SK-N-SH treated with all-trans-retinoic acid at 6 μM for 48 hours (cell line): ENCODE measurements around the gene ATRNL1.

ENCODE experiments used
- ATAC-seq: fragments of 200-7000 bp; cut with Tn5 transposase; 3 replicates; pipeline ENCODE4 v1.9.1; 2020; ENCODE audit warnings: mild to moderate bottlenecking, moderate library complexity
- ARNTL ChIP-seq: fragments of 450-650 bp; formaldehyde crosslinking; IDR thresholded peaks from 2 replicates; pipeline ENCODE4 v1.5.0; 2020; ENCODE audit warnings: low read depth, mild to moderate bottlenecking, moderate library complexity, borderline replicate concordance
- BACH2 ChIP-seq: fragments of 250-450 bp; sonication (Bioruptor Pico); IDR thresholded peaks from 2 replicates; pipeline ENCODE4 v1.9.0; 2021; ENCODE audit warnings: mild to moderate bottlenecking, borderline replicate concordance
- CSDC2 ChIP-seq: fragments of 250-450 bp; sonication (Bioruptor Pico); IDR thresholded peaks from 2 replicates; pipeline ENCODE4 v1.5.0; 2020; ENCODE audit warnings: mild to moderate bottlenecking, moderate library complexity
- ESRRG ChIP-seq: fragments of 250-450 bp; sonication (Bioruptor Pico); IDR thresholded peaks from 2 replicates; pipeline ENCODE4 v1.6.1; 2021; ENCODE audit warnings: mild to moderate bottlenecking
- GLIS3 ChIP-seq: fragments of 250-450 bp; sonication (Bioruptor Pico); IDR thresholded peaks from 2 replicates; pipeline ENCODE4 v1.5.0; 2020; ENCODE audit warnings: mild to moderate bottlenecking, moderate library complexity
- OSR1 ChIP-seq: fragments of 250-450 bp; sonication (Bioruptor Pico); IDR thresholded peaks from 2 replicates; pipeline ENCODE4 v1.8.0; 2022; ENCODE audit warnings: moderate library complexity, mild to moderate bottlenecking, inconsistent platforms
- PPARA ChIP-seq: fragments of 250-450 bp; sonication (Bioruptor Pico); IDR thresholded peaks from 2 replicates; pipeline ENCODE4 v1.5.0; 2020; ENCODE audit warnings: mild to moderate bottlenecking, borderline replicate concordance
- RARB ChIP-seq: fragments of 250-450 bp; sonication (Bioruptor Pico); IDR thresholded peaks from 2 replicates; pipeline ENCODE4 v1.8.0; 2021; ENCODE audit warnings: mild to moderate bottlenecking, moderate library complexity
- SNAI2 ChIP-seq: fragments of 250-450 bp; sonication (Bioruptor Pico); IDR thresholded peaks from 2 replicates; pipeline ENCODE4 v1.5.0; 2020; ENCODE audit warnings: mild to moderate bottlenecking, moderate library complexity
- TCF4 ChIP-seq: fragments of 250-450 bp; sonication (Bioruptor Pico); IDR thresholded peaks from 2 replicates; pipeline ENCODE4 v1.8.0; 2021; ENCODE audit warnings: mild to moderate bottlenecking, moderate library complexity, borderline replicate concordance
- TOX ChIP-seq: fragments of 250-450 bp; sonication (Bioruptor Pico); IDR thresholded peaks from 2 replicates; pipeline ENCODE4 v1.8.0; 2021; ENCODE audit warnings: mild to moderate bottlenecking, moderate library complexity, borderline replicate concordance
- ZC3H10 ChIP-seq: fragments of 250-450 bp; sonication (Bioruptor Pico); IDR thresholded peaks from 2 replicates; pipeline ENCODE4 v1.5.1; 2021; ENCODE audit warnings: mild to moderate bottlenecking, moderate library complexity
- ZFP30 ChIP-seq: fragments of 450-650 bp; formaldehyde crosslinking; IDR thresholded peaks from 2 replicates; pipeline ENCODE4 v1.5.0; 2022; ENCODE audit warnings: mild to moderate bottlenecking, moderate library complexity
- ZNF565 ChIP-seq: fragments of 450-650 bp; formaldehyde crosslinking; conservative IDR thresholded peaks from 2 replicates; pipeline ENCODE4 v1.5.0; 2020; ENCODE audit warnings: low read depth, mild to moderate bottlenecking, moderate library complexity
- ZNF70 ChIP-seq: fragments of 450-650 bp; formaldehyde crosslinking; IDR thresholded peaks from 2 replicates; pipeline ENCODE4 v1.5.0; 2020; ENCODE audit warnings: mild to moderate bottlenecking, moderate library complexity
- ZNF8 ChIP-seq: fragments of 450-650 bp; formaldehyde crosslinking; IDR thresholded peaks from 2 replicates; pipeline ENCODE4 v1.5.0; 2020; ENCODE audit warnings: mild to moderate bottlenecking, moderate library complexity
- TF ChIP-seq, protein P1 (sequence below): fragments of 250-450 bp; sonication (Bioruptor Pico); IDR thresholded peaks from 2 replicates; pipeline ENCODE4 v1.5.1; 2021; ENCODE audit warnings: mild to moderate bottlenecking, moderate library complexity
- TF ChIP-seq, protein P2 (sequence below): fragments of 250-450 bp; sonication (Bioruptor Pico); IDR thresholded peaks from 2 replicates; pipeline ENCODE4 v1.8.0; 2020; ENCODE audit warnings: mild to moderate bottlenecking, moderate library complexity, borderline replicate concordance
- TF ChIP-seq, protein P3 (sequence below): fragments of 250-450 bp; sonication (Bioruptor Pico); IDR thresholded peaks from 2 replicates; pipeline ENCODE4 v1.8.0; 2021; ENCODE audit warnings: low read depth, mild to moderate bottlenecking, moderate library complexity, borderline replicate concordance
- TF ChIP-seq, protein P4 (sequence below): fragments of 250-450 bp; sonication (Bioruptor Pico); IDR thresholded peaks from 2 replicates; pipeline ENCODE4 v1.5.1; 2020; ENCODE audit warnings: low read depth, mild to moderate bottlenecking, moderate library complexity
- TF ChIP-seq, protein P5 (sequence below): fragments of 250-450 bp; sonication (Bioruptor Pico); IDR thresholded peaks from 2 replicates; pipeline ENCODE4 v1.5.0; 2020; ENCODE audit warnings: mild to moderate bottlenecking, moderate library complexity

ATRNL1 gene

DNA sequence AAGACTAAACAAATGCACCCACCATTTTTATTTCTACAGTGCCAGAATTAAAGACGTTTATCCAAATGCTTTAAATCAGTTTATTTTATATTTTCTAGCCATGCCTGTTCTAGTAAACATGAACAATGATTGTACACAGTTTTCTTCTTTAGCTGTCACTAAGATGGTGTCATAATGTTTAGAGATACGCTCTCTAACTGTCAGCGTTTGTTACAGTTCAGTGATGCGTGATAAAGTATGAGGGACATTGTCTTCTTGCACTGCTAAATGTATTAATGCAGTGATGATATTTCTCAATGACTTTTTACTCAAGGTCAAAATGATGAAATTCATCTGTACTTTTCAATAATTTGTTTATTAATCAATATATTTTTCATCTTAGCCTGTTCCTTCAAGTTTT is 513.6 kb downstream of the ATRNL1 start:
- no peak for ATAC-seq
- no peak for TF ChIP-seq OSR1 (CRISPR knock-in tag)
- TF ChIP-seq, protein P1, sequence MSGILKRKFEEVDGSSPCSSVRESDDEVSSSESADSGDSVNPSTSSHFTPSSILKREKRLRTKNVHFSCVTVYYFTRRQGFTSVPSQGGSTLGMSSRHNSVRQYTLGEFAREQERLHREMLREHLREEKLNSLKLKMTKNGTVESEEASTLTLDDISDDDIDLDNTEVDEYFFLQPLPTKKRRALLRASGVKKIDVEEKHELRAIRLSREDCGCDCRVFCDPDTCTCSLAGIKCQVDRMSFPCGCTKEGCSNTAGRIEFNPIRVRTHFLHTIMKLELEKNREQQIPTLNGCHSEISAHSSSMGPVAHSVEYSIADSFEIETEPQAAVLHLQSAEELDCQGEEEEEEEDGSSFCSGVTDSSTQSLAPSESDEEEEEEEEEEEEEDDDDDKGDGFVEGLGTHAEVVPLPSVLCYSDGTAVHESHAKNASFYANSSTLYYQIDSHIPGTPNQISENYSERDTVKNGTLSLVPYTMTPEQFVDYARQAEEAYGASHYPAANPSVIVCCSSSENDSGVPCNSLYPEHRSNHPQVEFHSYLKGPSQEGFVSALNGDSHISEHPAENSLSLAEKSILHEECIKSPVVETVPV (CRISPR knock-in tag): no peak
- TF ChIP-seq ZFP30 (CRISPR knock-in tag): no peak
- no peak for TF ChIP-seq ZNF565 (CRISPR knock-in tag)
- TF ChIP-seq, protein P2, sequence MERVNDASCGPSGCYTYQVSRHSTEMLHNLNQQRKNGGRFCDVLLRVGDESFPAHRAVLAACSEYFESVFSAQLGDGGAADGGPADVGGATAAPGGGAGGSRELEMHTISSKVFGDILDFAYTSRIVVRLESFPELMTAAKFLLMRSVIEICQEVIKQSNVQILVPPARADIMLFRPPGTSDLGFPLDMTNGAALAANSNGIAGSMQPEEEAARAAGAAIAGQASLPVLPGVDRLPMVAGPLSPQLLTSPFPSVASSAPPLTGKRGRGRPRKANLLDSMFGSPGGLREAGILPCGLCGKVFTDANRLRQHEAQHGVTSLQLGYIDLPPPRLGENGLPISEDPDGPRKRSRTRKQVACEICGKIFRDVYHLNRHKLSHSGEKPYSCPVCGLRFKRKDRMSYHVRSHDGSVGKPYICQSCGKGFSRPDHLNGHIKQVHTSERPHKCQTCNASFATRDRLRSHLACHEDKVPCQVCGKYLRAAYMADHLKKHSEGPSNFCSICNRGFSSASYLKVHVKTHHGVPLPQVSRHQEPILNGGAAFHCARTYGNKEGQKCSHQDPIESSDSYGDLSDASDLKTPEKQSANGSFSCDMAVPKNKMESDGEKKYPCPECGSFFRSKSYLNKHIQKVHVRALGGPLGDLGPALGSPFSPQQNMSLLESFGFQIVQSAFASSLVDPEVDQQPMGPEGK (CRISPR knock-in tag): no peak
- TF ChIP-seq, protein P3, sequence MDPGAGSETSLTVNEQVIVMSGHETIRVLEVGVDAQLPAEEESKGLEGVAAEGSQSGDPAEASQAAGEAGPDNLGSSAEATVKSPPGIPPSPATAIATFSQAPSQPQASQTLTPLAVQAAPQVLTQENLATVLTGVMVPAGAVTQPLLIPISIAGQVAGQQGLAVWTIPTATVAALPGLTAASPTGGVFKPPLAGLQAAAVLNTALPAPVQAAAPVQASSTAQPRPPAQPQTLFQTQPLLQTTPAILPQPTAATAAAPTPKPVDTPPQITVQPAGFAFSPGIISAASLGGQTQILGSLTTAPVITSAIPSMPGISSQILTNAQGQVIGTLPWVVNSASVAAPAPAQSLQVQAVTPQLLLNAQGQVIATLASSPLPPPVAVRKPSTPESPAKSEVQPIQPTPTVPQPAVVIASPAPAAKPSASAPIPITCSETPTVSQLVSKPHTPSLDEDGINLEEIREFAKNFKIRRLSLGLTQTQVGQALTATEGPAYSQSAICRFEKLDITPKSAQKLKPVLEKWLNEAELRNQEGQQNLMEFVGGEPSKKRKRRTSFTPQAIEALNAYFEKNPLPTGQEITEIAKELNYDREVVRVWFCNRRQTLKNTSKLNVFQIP: no peak
- TF ChIP-seq, protein P4, sequence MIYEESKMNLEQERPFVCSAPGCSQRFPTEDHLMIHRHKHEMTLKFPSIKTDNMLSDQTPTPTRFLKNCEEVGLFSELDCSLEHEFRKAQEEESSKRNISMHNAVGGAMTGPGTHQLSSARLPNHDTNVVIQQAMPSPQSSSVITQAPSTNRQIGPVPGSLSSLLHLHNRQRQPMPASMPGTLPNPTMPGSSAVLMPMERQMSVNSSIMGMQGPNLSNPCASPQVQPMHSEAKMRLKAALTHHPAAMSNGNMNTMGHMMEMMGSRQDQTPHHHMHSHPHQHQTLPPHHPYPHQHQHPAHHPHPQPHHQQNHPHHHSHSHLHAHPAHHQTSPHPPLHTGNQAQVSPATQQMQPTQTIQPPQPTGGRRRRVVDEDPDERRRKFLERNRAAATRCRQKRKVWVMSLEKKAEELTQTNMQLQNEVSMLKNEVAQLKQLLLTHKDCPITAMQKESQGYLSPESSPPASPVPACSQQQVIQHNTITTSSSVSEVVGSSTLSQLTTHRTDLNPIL (CRISPR knock-in tag): no peak
- no peak for TF ChIP-seq SNAI2 (CRISPR knock-in tag)
- TF ChIP-seq ZNF70: no peak
- TF ChIP-seq, protein P5, sequence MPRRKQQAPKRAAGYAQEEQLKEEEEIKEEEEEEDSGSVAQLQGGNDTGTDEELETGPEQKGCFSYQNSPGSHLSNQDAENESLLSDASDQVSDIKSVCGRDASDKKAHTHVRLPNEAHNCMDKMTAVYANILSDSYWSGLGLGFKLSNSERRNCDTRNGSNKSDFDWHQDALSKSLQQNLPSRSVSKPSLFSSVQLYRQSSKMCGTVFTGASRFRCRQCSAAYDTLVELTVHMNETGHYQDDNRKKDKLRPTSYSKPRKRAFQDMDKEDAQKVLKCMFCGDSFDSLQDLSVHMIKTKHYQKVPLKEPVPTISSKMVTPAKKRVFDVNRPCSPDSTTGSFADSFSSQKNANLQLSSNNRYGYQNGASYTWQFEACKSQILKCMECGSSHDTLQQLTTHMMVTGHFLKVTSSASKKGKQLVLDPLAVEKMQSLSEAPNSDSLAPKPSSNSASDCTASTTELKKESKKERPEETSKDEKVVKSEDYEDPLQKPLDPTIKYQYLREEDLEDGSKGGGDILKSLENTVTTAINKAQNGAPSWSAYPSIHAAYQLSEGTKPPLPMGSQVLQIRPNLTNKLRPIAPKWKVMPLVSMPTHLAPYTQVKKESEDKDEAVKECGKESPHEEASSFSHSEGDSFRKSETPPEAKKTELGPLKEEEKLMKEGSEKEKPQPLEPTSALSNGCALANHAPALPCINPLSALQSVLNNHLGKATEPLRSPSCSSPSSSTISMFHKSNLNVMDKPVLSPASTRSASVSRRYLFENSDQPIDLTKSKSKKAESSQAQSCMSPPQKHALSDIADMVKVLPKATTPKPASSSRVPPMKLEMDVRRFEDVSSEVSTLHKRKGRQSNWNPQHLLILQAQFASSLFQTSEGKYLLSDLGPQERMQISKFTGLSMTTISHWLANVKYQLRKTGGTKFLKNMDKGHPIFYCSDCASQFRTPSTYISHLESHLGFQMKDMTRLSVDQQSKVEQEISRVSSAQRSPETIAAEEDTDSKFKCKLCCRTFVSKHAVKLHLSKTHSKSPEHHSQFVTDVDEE: no peak
- no peak for TF ChIP-seq ESRRG (CRISPR knock-in tag)
- TF ChIP-seq TCF4 (CRISPR knock-in tag): no peak
- TF ChIP-seq GLIS3 (CRISPR knock-in tag): no peak
- no peak for TF ChIP-seq ZC3H10 (CRISPR knock-in tag)
- no peak for TF ChIP-seq CSDC2 (CRISPR knock-in tag)
- TF ChIP-seq RARB: no peak
- no peak for TF ChIP-seq PPARA (CRISPR knock-in tag)

DNA sequence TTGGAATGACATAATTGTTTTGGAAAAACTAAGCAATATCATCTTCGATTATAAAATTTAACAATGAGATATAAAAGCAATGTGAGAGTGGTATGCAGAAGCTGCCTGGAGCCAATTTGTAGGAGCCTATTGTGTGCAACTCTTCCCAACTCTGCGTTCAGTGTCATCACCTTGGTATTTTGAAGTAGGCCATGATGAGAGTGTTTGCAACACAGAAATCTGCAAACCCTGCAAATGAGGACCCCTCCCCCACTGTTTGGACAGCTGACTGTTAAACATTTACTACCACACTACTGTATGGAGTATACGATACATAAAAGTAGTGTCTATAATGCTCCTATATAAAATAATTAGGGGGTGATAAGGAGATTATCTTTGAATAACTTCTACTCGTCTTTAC is 531.3 kb downstream of the ATRNL1 start:
- no peak for ATAC-seq

More for the DNA sequence above, 531.3 kb downstream of the ATRNL1 start:
- no peak for TF ChIP-seq ARNTL (CRISPR knock-in tag)
- TF ChIP-seq ZC3H10 (CRISPR knock-in tag): no peak
- no peak for TF ChIP-seq GLIS3 (CRISPR knock-in tag)
- TF ChIP-seq, protein P4 (CRISPR knock-in tag): no peak
- TF ChIP-seq BACH2: no peak
- TF ChIP-seq TCF4 (CRISPR knock-in tag): no peak
- no peak for TF ChIP-seq PPARA (CRISPR knock-in tag)
- TF ChIP-seq ZNF8 (CRISPR knock-in tag): no peak
- TF ChIP-seq OSR1 (CRISPR knock-in tag): no peak
- TF ChIP-seq CSDC2 (CRISPR knock-in tag): no peak
- no peak for TF ChIP-seq TOX (CRISPR knock-in tag)
- TF ChIP-seq, protein P3: no peak
- no peak for TF ChIP-seq RARB
- TF ChIP-seq, protein P2 (CRISPR knock-in tag): no peak
